Skeletal muscle cell (primary cell): Measurements from ENCODE around the gene REX1BD.

Experiments
- DNase-seq: peaks from one replicate; pipeline ENCODE4 v3.0.0-alpha.2; 2010; ENCODE audit warnings: low read depth
- H3K4me3 ChIP-seq: 2 replicates; pipeline ENCODE4 v1.5.1; 2011; ENCODE audit warnings: low read depth, mild to moderate bottlenecking, control low read depth, low read length, moderate library complexity

The REX1BD gene

DNA sequence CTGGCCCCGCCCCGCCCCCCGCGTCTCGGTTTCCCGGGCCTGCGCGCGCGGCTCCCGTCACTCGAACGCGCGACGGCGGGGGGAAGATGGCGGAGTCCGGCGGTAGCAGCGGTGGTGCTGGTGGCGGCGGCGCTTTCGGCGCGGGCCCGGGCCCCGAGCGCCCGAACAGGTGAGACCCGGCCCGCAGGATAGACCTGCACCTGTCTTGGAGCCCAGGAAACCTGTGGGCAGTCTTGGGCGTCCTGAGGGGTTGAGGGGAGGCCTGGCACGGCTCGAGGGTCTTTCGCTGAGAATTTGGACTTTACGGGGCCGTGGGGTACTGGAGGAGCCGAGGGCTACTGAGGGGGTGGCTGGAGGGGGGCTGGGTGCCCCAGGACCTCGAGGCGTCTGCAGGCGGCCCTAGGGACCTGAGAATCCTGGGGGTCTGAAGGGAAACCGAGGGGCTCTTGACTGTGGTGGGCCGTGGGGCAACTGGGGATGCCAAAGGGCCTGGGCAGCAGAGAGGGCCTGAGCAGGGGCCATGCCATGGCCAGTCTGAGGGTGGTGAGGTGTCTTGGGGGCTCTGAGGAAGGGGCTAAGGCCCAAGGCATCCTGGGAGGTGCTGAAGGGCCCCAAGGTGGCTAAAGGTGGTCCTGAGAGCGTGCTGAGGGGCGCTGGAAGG lies 48.5 kb downstream of the REX1BD start, which contains the start of gene KLHL26:
TSS of gene KLHL26 (plus strand) at position 60 of the 661 bp plus-strand sequence. CDS start at position 87, 27 bp downstream.
- no peak for DNase-seq
- H3K4me3 ChIP-seq = peak within 1 kb of the TSS; percentile 72

GRCh38 chr19:18637673-18638630 lies 49.4 kb downstream of the REX1BD start:
- DNase-seq = no peak
- H3K4me3 ChIP-seq = peak overlapping the region; percentile 72

DNA sequence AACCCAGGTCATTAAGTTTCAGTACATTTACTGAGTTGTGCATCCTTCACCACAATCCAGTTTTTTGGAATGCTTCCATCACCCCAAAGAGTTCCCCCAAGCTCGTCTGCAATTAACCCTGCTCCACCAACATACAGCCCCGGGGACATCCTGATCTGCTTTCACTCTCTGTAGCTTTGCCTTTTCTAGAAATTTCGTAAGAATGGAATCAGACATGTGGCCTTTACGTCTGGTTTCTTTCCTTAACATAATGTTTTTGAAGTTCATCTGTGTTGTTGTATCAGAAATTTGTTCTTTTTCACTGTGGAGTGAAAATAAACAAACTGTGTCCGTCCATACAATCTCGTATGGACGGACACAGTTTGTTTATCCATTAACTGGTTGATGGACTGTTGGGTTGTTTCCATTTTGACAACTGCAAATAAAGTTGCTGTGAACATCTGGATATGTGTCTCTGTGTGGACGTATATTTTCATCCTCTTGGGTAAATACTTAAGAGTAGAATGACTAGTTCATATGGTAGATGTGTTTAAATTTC lies 51.2 kb downstream of the REX1BD start:
- no peak for DNase-seq
- H3K4me3 ChIP-seq = no peak overlapping the region
